Spleen (tissue), 13 donors: ENCODE data around the gene SMARCA2. TPM values are rescaled to one million over a fixed set of nuclear protein-coding genes. Genes with fewer than 3 reads are reported as not detected.
A peak's percentile ranks its signal among the peaks of the same experiment; 100 is the strongest.

Experiments
- DNase-seq: peaks from one replicate; pipeline ENCODE4 v3.0.0-alpha.2; 2020
- H3K27ac ChIP-seq, 8 donors: fragments of 200-600 bp; sonication (generic) in 7 of 8; 1 replicate in 4 of 8; 2 replicates in 4 of 8; pipeline versions ENCODE4 v1.5.0 to v1.8.0; 2016 to 2021; ENCODE audit warnings: inconsistent platforms in 4 of 8, mild to moderate bottlenecking in 4 of 8, moderate library complexity in 1 of 8
- H3K27me3 ChIP-seq, 7 donors: fragments of 200-600 bp; sonication (generic) in 6 of 7; replicated peaks in 1 of 7; 1 replicate in 4 of 7; 2 replicates in 3 of 7; pipeline versions ENCODE4 v1.5.0 to v1.8.0; 2016 to 2021; ENCODE audit warnings: inconsistent platforms in 3 of 7, mild to moderate bottlenecking in 1 of 7
- H3K36me3 ChIP-seq, 6 donors: fragments of 200-600 bp; sonication (generic) in 5 of 6; 1 replicate in 4 of 6; 2 replicates in 2 of 6; pipeline versions ENCODE4 v1.5.0 to v1.8.0; 2016 to 2021; ENCODE audit warnings: inconsistent platforms in 2 of 6
- H3K4me1 ChIP-seq, 6 donors: fragments of 200-600 bp; sonication (generic) in 5 of 6; 1 replicate in 3 of 6; 2 replicates in 3 of 6; pipeline versions ENCODE4 v1.5.0 to v1.8.0; 2016 to 2021; ENCODE audit warnings: inconsistent platforms in 3 of 6
- H3K4me3 ChIP-seq, 8 donors: fragments of 200-600 bp; sonication (generic) in 7 of 8; 1 replicate in 4 of 8; 2 replicates in 4 of 8; pipeline versions ENCODE4 v1.5.0 to v1.8.0; 2016 to 2021; ENCODE audit warnings: inconsistent platforms in 4 of 8, mild to moderate bottlenecking in 4 of 8, moderate library complexity in 2 of 8
- H3K9me3 ChIP-seq, 8 donors: fragments of 200-600 bp; sonication (generic) in 7 of 8; 1 replicate in 4 of 8; 2 replicates in 4 of 8; pipeline versions ENCODE4 v1.5.0 to v1.8.0; 2016 to 2021; ENCODE audit warnings: inconsistent platforms in 4 of 8
- CTCF ChIP-seq, 11 experiments: fragments of 200-600 bp in 7 of 11; fragments of 450-650 bp in 4 of 11; sonication (generic) in 4 of 11; IDR thresholded peaks in 8 of 11; conservative IDR thresholded peaks in 3 of 11; 1 replicate in 7 of 11; 2 replicates in 4 of 11; pipeline versions ENCODE4 v1.4.0 to v1.8.0; 2016 to 2021; ENCODE audit warnings: antibody characterized with exemption in 11 of 11, inconsistent platforms in 4 of 11, mild to moderate bottlenecking in 1 of 11
- POLR2A ChIP-seq, 3 donors: fragments of 450-650 bp; IDR thresholded peaks; one replicate each; pipeline ENCODE4 v1.5.1; 2017; ENCODE audit warnings: antibody characterized with exemption in 3 of 3, mild to moderate bottlenecking in 1 of 3
- POLR2AphosphoS5 ChIP-seq, 3 donors: sonication (generic); formaldehyde crosslinking; IDR thresholded peaks; one replicate each; pipeline ENCODE4 v1.5.1; 2017; ENCODE audit warnings: antibody characterized with exemption in 3 of 3
- WGBS, 5 donors: extraction: QIAGEN DNeasy Blood & Tissue Kit in 3 of 5; methylation state at CpG; one replicate each; pipeline versions ENCODE4 v1.1.5 to v1.1.7; 2013 to 2018; 5-methylcytosine and 5-hydroxymethylcytosine counted together
- intact Hi-C: fragments of 100-400 bp; cut with DNase I; formaldehyde crosslinking; loops from one replicate; pipeline ENCODE4 v1.15.0; 2023; ENCODE audit warnings: low total_unique reads
- long read RNA-seq, 2 donors: transcript quantifications; one replicate each; lab custom pipeline, GENCODE V29; 2026
- polyA plus RNA-seq, 3 donors: library from polyadenylated mRNA; stranded (reverse); fragments of 200-250 nt; gene quantifications; one replicate each; pipeline ENCODE4 v1.2.1, GENCODE V29; 2013
- total RNA-seq, 7 donors: library from RNA; depleted of rRNA in 3 of 7; stranded (reverse); fragments of >200 nt in 3 of 7; fragmentation: NEBNext Ultra II Directional in 4 of 7; extraction: Animal tissue kit (Norgen Biotek cat#: 25700) in 4 of 7; gene quantifications; one replicate each; pipeline versions ENCODE4 v1.1.0 to v1.2.1, GENCODE V29; 2016 to 2021
- donor health status: healthy with polysubstance abuse.
- donor health status: DM: no; HTN: no; CAD: no; lungs with moderate emphysema.
- donor health status: DM: no; HTN: no; CAD: no.
- donor health status: Bipolar disorder and iron deficiency.
- donor health status: healthy.
- donor health status: DM: no; HTN: no; CAD: no.
- donor health status: DM: yes; HTN: yes; CAD: no.

The SMARCA2 gene
- total RNA-seq: 100 to 1,000 TPM; 163 to 252 (median 194) TPM
- 10 to 100 TPM; 41.9 to 52.8 (median 49.3) TPM for polyA plus RNA-seq
- long read RNA-seq, donor 1, full-length matches to known transcripts: 16 of 23 reads
- long read RNA-seq, donor 1, partial matches to known transcripts: 7 of 23 reads
- long read RNA-seq, donor 1, other reads (novel, unspliced or antisense): 0 of 23 reads
- long read RNA-seq, donor 2, full-length matches to known transcripts: 16 of 23 reads
- long read RNA-seq, donor 2, partial matches to known transcripts: 7 of 23 reads
- long read RNA-seq, donor 2, other reads (novel, unspliced or antisense): 0 of 23 reads

- peak within 1 kb of the TSS; percentile 71 to 92 (median 84) for H3K4me3 ChIP-seq
Measured at GRCh38 chr9:2014696-2015580, at the start of gene SMARCA2. SMARCA2 (plus strand) TSS chr9:2015347; CDS start chr9:2029023, 13,676 bp downstream.

DNA sequence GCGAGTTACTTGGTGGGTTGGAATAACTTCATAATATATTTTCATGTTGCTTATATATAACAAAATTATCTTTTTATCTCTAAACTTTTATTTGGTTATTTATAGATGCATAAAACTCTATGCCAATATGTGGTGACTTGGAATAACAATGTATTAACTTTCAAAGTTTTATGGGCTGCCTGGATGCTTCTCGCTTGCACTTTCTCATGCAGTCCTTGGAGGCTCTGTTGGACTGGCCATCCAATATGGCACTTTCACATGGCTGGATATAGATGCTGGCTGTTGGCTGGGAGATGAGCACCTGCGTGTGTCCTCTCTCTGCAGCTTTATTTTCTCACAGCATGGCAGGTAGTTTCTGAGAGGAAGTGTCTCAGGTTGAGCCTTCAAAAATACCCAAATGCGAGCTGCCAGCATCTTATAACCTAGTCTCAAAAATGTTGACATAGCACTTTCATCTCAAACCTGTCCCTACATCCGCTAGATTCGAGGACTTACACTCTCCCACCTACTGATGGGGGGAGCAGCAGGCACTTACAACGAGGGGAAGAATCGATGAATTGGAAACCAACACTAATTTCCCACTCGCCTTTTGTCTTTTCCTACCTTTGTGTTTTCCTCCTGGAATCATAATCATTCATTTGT is 48.3 kb upstream of the SMARCA2 start:
- intact Hi-C loops: no loop called here
- Histone ChIP-seq H3K4me1 (no peaks in the 10 kb centered on the region), H3K36me3 (no peaks in the 10 kb centered on the region), H3K9me3 (peaks cover 0 to under 1% (median 0%) of the 10 kb centered on the region in 8 donors), H3K27me3 (no peaks in the 10 kb centered on the region), H3K27ac (no peak overlapping the region), H3K4me3 (no peak overlapping the region)
- 84 to 90% (median 88%) methylated on average over 9 of the region's 9 CpGs for WGBS, 5 donors
- TF ChIP-seq POLR2AphosphoS5 (IDR thresholded peaks at IDR 0.05) (no peak), CTCF (IDR thresholded peaks at IDR 0.05 in 8 of 11, conservative IDR thresholded peaks at IDR 0.05 in 3 of 11) (no peak), POLR2A (IDR thresholded peaks at IDR 0.05) (no peak)
- no peak for DNase-seq

More at GRCh38 chr9:2014696-2015580, at the start of gene SMARCA2:
- Histone ChIP-seq H3K9me3 (no peaks in the 10 kb centered on the region), H3K4me1 (peaks cover 12 to 33% (median 29%) of the 10 kb centered on the region in 6 donors), H3K27me3 (no peaks in the 10 kb centered on the region), H3K36me3 (no peaks in the 10 kb centered on the region), H3K27ac (peak within 1 kb of the TSS; percentile 93 to 99 (median 98))
- TF ChIP-seq CTCF (IDR thresholded peaks at IDR 0.05 in 8 of 11, conservative IDR thresholded peaks at IDR 0.05 in 3 of 11): peak in 3 of 11 experiments; percentile 21 to 39 (median 26)
- peak; percentile 37 to 94 (median 73) for TF ChIP-seq POLR2A (IDR thresholded peaks at IDR 0.05)
- TF ChIP-seq POLR2AphosphoS5 (IDR thresholded peaks at IDR 0.05): peak; percentile 95 to 97 (median 96)
- intact Hi-C loops: no loop called here
- peak; percentile 100 for DNase-seq
- WGBS, 5 donors: 0 to 1% (median 0%) methylated on average over 47 to 71 of the region's 71 CpGs

DNA sequence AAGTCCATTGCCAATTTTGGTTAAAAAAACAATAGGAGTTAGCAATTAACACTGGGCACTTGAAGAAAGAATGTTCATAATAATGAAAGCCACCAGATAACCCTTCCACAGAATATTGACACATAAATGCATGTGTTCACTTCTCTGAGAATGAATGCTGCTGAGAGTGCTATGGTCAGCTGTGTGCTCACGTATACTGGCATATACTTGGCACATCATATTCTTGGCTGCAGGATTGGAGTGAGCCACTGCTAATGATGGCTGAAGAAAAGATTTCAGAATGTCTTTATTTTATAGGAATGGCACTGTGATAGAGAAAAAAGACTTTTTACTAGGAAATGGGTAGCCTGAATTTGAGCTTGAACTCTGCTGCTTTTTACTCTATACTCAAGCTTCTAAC is 46.0 kb upstream of the SMARCA2 start:
- H3K36me3 ChIP-seq: no peaks in the 10 kb centered on the region
- intact Hi-C loops: no loop called here
- H3K4me3 ChIP-seq: no peak overlapping the region
- H3K9me3 ChIP-seq: peaks cover 0 to 13% (median 0%) of the 10 kb centered on the region in 8 donors
- 81 to 94% (median 88%) methylated on average over 1 of the region's 1 CpG for WGBS, 5 donors
- no peaks in the 10 kb centered on the region for H3K27me3 ChIP-seq
- TF ChIP-seq POLR2AphosphoS5 (IDR thresholded peaks at IDR 0.05) (no peak), CTCF (IDR thresholded peaks at IDR 0.05 in 8 of 11, conservative IDR thresholded peaks at IDR 0.05 in 3 of 11) (no peak), POLR2A (IDR thresholded peaks at IDR 0.05) (no peak)
- H3K4me1 ChIP-seq: no peaks in the 10 kb centered on the region
- no peak overlapping the region for H3K27ac ChIP-seq
- DNase-seq: no peak
